Sigmoid colon (tissue), 7 donors: ENCODE results near the gene APOO. TPM values are rescaled to one million over a fixed set of nuclear protein-coding genes. Genes with fewer than 3 reads are reported as not detected.

ENCODE experiments used
- DNase-seq: peaks from one replicate; pipeline ENCODE4 v3.0.0-alpha.2; 2019
- H3K27ac ChIP-seq, 4 donors: fragments of 200-600 bp; sonication (generic); one replicate each; pipeline ENCODE4 v1.5.1; 2016 to 2019; ENCODE audit warnings: mild to moderate bottlenecking in 1 of 4
- H3K27me3 ChIP-seq, 3 donors: fragments of 200-600 bp; sonication (generic); one replicate each; pipeline ENCODE4 v1.5.1; 2019; ENCODE audit warnings: mild to moderate bottlenecking in 1 of 3
- H3K36me3 ChIP-seq, 4 donors: fragments of 200-600 bp; sonication (generic); one replicate each; pipeline ENCODE4 v1.5.1; 2016 to 2019
- H3K4me1 ChIP-seq, 4 donors: fragments of 200-600 bp; sonication (generic); one replicate each; pipeline ENCODE4 v1.5.1; 2017 to 2019
- H3K4me3 ChIP-seq, 4 donors: fragments of 200-600 bp; sonication (generic); one replicate each; pipeline ENCODE4 v1.5.1; 2017 to 2019; ENCODE audit warnings: mild to moderate bottlenecking in 2 of 4, moderate library complexity in 1 of 4
- H3K9me3 ChIP-seq, 4 donors: fragments of 200-600 bp in 3 of 4; sonication (generic) in 3 of 4; one replicate each; pipeline versions ENCODE4 v1.5.1 to v1.6.1; 2013 to 2019
- CTCF ChIP-seq, 4 experiments: fragments of 450-650 bp in 3 of 4; fragments of 200-600 bp in 1 of 4; IDR thresholded peaks; one replicate each; pipeline ENCODE4 v1.5.1; 2016 to 2019; ENCODE audit warnings: antibody characterized with exemption in 4 of 4, mild to moderate bottlenecking in 3 of 4, moderate library complexity in 2 of 4
- EP300 ChIP-seq, 4 donors: sonication (generic); formaldehyde crosslinking; IDR thresholded peaks; one replicate each; pipeline ENCODE4 v1.6.1; 2017; ENCODE audit warnings: antibody characterized with exemption in 4 of 4
- POLR2A ChIP-seq, 2 donors: fragments of 450-650 bp; IDR thresholded peaks; one replicate each; pipeline ENCODE4 v1.6.1; 2016; ENCODE audit warnings: antibody characterized with exemption in 2 of 2, mild to moderate bottlenecking in 2 of 2, moderate library complexity in 2 of 2
- POLR2AphosphoS5 ChIP-seq, 4 donors: sonication (generic); formaldehyde crosslinking; IDR thresholded peaks; one replicate each; pipeline ENCODE4 v1.6.1; 2017; ENCODE audit warnings: antibody characterized with exemption in 4 of 4
- WGBS, 2 donors: extraction: QIAGEN DNeasy Blood & Tissue Kit; methylation state at CpG; one replicate each; pipeline ENCODE4 v1.1.7; 2013; 5-methylcytosine and 5-hydroxymethylcytosine counted together
- intact Hi-C: fragments of 100-400 bp; cut with DNase I; formaldehyde crosslinking; loops from one replicate; pipeline ENCODE4 v1.15.1; 2023
- polyA plus RNA-seq, 3 donors: library from polyadenylated mRNA; stranded (reverse); fragments of 200-250 nt; gene quantifications; one replicate each; pipeline ENCODE4 v1.2.3, GENCODE V29; 2013
- total RNA-seq, 4 donors: library from RNA; depleted of rRNA; stranded (reverse); fragments of >200 nt; gene quantifications; one replicate each; pipeline ENCODE4 v1.1.0, GENCODE V29; 2016
- donor health status: healthy with polysubstance abuse.
- donor health status: Bipolar disorder and iron deficiency.
- donor health status: healthy.

APOO gene
- total and polyA plus RNA-seq, 7 donors: 6.1 to 27.0 (median 10.2) TPM

DNA sequence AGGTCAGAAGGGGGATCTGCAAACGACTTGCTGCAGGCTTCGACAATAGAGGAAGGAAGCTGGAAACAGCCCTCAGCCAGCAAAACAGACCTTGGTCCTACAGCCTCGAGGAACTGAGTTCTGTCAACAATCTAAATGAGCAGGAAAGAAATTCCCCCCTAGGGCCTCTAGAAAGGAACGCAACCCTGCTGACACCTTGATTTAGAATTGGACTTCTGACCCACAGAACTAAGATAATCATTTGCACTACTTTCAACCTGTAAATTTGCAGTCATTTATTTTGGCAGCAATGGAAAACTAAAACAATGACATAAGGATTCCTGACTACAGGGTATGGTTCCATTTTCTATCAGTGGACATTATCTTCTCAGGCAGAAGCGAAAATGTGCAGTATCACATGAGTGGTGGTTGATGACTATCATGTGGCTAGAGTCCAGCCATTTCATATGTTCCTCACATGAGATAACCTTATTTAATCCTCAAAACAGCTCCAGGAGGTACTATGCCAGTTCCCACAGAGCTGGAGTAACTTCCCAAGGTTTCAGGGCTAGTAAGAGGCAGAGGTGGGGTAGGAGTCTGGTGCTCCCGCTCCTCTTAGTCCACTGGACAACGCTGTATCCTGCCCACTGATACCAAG lies 63.1 kb downstream of the APOO start:
- intact Hi-C loops: no loop called here
- H3K27ac ChIP-seq: peak overlapping the region in 1 of 4 donors; percentile 30
- no peak for DNase-seq
- H3K4me3 ChIP-seq: no peak overlapping the region
- 30 to 39% methylated on average over 7 of the region's 7 CpGs for WGBS, 2 donors
- TF ChIP-seq EP300 (IDR thresholded peaks at IDR 0.05) (no peak), POLR2AphosphoS5 (IDR thresholded peaks at IDR 0.05) (no peak), CTCF (IDR thresholded peaks at IDR 0.05) (no peak), POLR2A (IDR thresholded peaks at IDR 0.05) (no peak)
- H3K9me3 ChIP-seq: no peaks in the 10 kb centered on the region
- H3K4me1 ChIP-seq: no peaks in the 10 kb centered on the region
- no peaks in the 10 kb centered on the region for H3K36me3 ChIP-seq
- no peaks in the 10 kb centered on the region for H3K27me3 ChIP-seq

GRCh38 chrX:23841847-23842522 lies 65.8 kb downstream of the APOO start:
- TF ChIP-seq POLR2AphosphoS5 (IDR thresholded peaks at IDR 0.05) (no peak), EP300 (IDR thresholded peaks at IDR 0.05) (no peak), POLR2A (IDR thresholded peaks at IDR 0.05) (no peak), CTCF (IDR thresholded peaks at IDR 0.05) (no peak)
- intact Hi-C loops: no loop called here
- Histone ChIP-seq H3K27me3 (no peaks in the 10 kb centered on the region), H3K9me3 (no peaks in the 10 kb centered on the region), H3K4me1 (no peaks in the 10 kb centered on the region), H3K36me3 (no peaks in the 10 kb centered on the region), H3K27ac (no peak overlapping the region), H3K4me3 (no peak overlapping the region)
- DNase-seq: no peak
- WGBS, 2 donors: 74 to 84% methylated on average over 4 of the region's 4 CpGs

DNA sequence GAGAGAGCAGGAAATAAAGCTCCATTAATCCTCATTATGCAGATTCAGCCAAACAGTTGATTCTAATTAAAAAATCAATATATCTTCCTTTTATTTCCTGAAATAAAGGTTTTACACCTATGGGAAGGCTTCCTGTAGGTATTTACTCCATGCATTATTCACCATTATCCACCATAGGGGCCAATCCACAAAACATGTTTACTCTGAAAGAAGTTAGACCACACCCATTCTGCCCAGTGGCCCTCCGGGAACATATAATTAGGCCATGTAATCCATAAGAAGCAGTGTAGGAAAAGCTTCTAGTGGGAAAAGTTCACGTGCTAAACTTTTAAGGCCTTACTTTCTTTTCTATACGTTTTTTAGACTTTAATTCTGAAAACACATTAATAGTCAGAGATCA lies 67.1 kb downstream of the APOO start:
- H3K27ac ChIP-seq: no peak overlapping the region
- intact Hi-C loops: no loop called here
- WGBS, 2 donors: 18 to 67% methylated on average over 3 of the region's 3 CpGs
- no peak for TF ChIP-seq CTCF (IDR thresholded peaks at IDR 0.05)
- no peak for TF ChIP-seq EP300 (IDR thresholded peaks at IDR 0.05)
- no peak for TF ChIP-seq POLR2A (IDR thresholded peaks at IDR 0.05)
- no peak for TF ChIP-seq POLR2AphosphoS5 (IDR thresholded peaks at IDR 0.05)
- no peak overlapping the region for H3K4me3 ChIP-seq
- no peaks in the 10 kb centered on the region for H3K36me3 ChIP-seq
- no peaks in the 10 kb centered on the region for H3K27me3 ChIP-seq
- H3K4me1 ChIP-seq: no peaks in the 10 kb centered on the region
- DNase-seq: no peak
- H3K9me3 ChIP-seq: no peaks in the 10 kb centered on the region

GRCh38 chrX:23838953-23839352 lies 68.8 kb downstream of the APOO start:
- no peaks in the 10 kb centered on the region for H3K27me3 ChIP-seq
- H3K4me1 ChIP-seq: no peaks in the 10 kb centered on the region
- H3K36me3 ChIP-seq: no peaks in the 10 kb centered on the region
- H3K9me3 ChIP-seq: no peaks in the 10 kb centered on the region
- DNase-seq: no peak
- no peak overlapping the region for H3K27ac ChIP-seq
- intact Hi-C loops: no loop called here
- TF ChIP-seq EP300 (IDR thresholded peaks at IDR 0.05) (no peak), CTCF (IDR thresholded peaks at IDR 0.05) (no peak), POLR2A (IDR thresholded peaks at IDR 0.05) (no peak), POLR2AphosphoS5 (IDR thresholded peaks at IDR 0.05) (no peak)
- WGBS, 2 donors: 64 to 90% methylated on average over 1 of the region's 1 CpG
- H3K4me3 ChIP-seq: no peak overlapping the region
